Mucosa of descending colon (tissue), 3 donors: ENCODE data around the gene MMP25. TPM values are rescaled to one million over a fixed set of nuclear protein-coding genes. Genes with fewer than 3 reads are reported as not detected.

ENCODE experiments used
- ATAC-seq: fragments of 200-7000 bp; cut with Tn5 transposase; one replicate; pipeline ENCODE4 v1.9.1; 2020; ENCODE audit warnings: mild to moderate bottlenecking, moderate library complexity
- DNase-seq, 3 donors: peaks; one replicate each; pipeline ENCODE4 v3.0.0-alpha.2; 2020
- H3K36me3 ChIP-seq: fragments of 200-600 bp; one replicate; pipeline ENCODE4 v1.8.0; 2021; ENCODE audit warnings: low read depth, mild to moderate bottlenecking
- H3K4me1 ChIP-seq: fragments of 200-600 bp; one replicate; pipeline ENCODE4 v1.8.0; 2021; ENCODE audit warnings: low read depth, mild to moderate bottlenecking
- H3K4me3 ChIP-seq: fragments of 200-600 bp; one replicate; pipeline ENCODE4 v1.8.0; 2021; ENCODE audit warnings: mild to moderate bottlenecking
- H3K9me3 ChIP-seq: fragments of 200-600 bp; one replicate; pipeline ENCODE4 v1.8.0; 2021; ENCODE audit warnings: mild to moderate bottlenecking
- CTCF ChIP-seq: fragments of 200-600 bp; IDR thresholded peaks from one replicate; pipeline ENCODE4 v1.8.0; 2022; ENCODE audit warnings: antibody characterized with exemption, mild to moderate bottlenecking
- intact Hi-C, 2 donors: fragments of 100-400 bp; cut with DNase I in 1 of 2; cut with micrococcal nuclease in 1 of 2; formaldehyde crosslinking; loops; one replicate each; pipeline versions ENCODE4 v1.11.0 to v1.11.1; 2022; cut with DNase I, micrococcal nuclease
- total RNA-seq, 3 donors: library from RNA; stranded (reverse); fragmentation: NEBNext Ultra II Directional in 2 of 3; extraction: Animal tissue kit (Norgen Biotek cat#: 25700) in 2 of 3; gene quantifications; one replicate each; pipeline versions ENCODE4 v1.2.1 to v1.2.4, GENCODE V29; 2021 to 2023
- donor health status: DM: no; HTN: no; CAD: no; lungs with moderate emphysema.
- donor health status: DM: no; HTN: no; CAD: no.
- donor health status: DM: no; HTN: yes; CAD: no.

MMP25 gene
- total RNA-seq, 3 donors from 2014 or later = 0.69 to 4.0 (median 2.1) TPM

GRCh38 chr16:3059041-3059722 lies 12.8 kb downstream of the MMP25 start:
- no peaks in the 10 kb centered on the region for H3K9me3 ChIP-seq
- peak; percentile 85 to 96 (median 93) for DNase-seq
- peak; percentile 95 for ATAC-seq
- intact Hi-C loops = no loop called here
- peaks cover 23% of the 10 kb centered on the region for H3K4me1 ChIP-seq
- H3K4me3 ChIP-seq = peak overlapping the region; percentile 33
- peak; percentile 90 for TF ChIP-seq CTCF
- H3K36me3 ChIP-seq = no peaks in the 10 kb centered on the region

GRCh38 chr16:3059723-3060242 lies 13.4 kb downstream of the MMP25 start:
- intact Hi-C loops = no loop called here
- Histone ChIP-seq H3K4me3 (no peak overlapping the region), H3K36me3 (no peaks in the 10 kb centered on the region), H3K9me3 (no peaks in the 10 kb centered on the region), H3K4me1 (peaks cover 29% of the 10 kb centered on the region)
- ATAC-seq (no peak), DNase-seq (no peak)
- no peak for TF ChIP-seq CTCF

- Histone ChIP-seq H3K36me3 (no peaks in the 10 kb centered on the region), H3K4me1 (peaks cover 36% of the 10 kb centered on the region), H3K9me3 (no peaks in the 10 kb centered on the region), H3K4me3 (no peak overlapping the region)
- DNase-seq = peak in 2 of 3 donors; percentile 27 to 29
- no peak for ATAC-seq
- intact Hi-C loops = no loop called here
- TF ChIP-seq CTCF = no peak
These were observed 14.2 kb downstream of the MMP25 start for GRCh38 chr16:3060339-3061127.

GRCh38 chr16:3062553-3062952 lies 16.2 kb downstream of the MMP25 start:
- DNase-seq (peak in 1 of 3 donors; percentile 2), ATAC-seq (no peak)
- Histone ChIP-seq H3K36me3 (no peaks in the 10 kb centered on the region), H3K4me3 (no peak overlapping the region), H3K9me3 (no peaks in the 10 kb centered on the region), H3K4me1 (peaks cover 38% of the 10 kb centered on the region)
- no peak for TF ChIP-seq CTCF
- intact Hi-C loops = no loop called here

GRCh38 chr16:3063625-3064386 lies 17.4 kb downstream of the MMP25 start:
- no peaks in the 10 kb centered on the region for H3K9me3 ChIP-seq
- H3K4me3 ChIP-seq = no peak overlapping the region
- no peaks in the 10 kb centered on the region for H3K36me3 ChIP-seq
- intact Hi-C loops = no loop called here
- ATAC-seq (peak; percentile 15), DNase-seq (peak in 2 of 3 donors; percentile 14 to 33)
- H3K4me1 ChIP-seq = peaks cover 42% of the 10 kb centered on the region
- TF ChIP-seq CTCF = no peak
